ENCODE results near the gene FETUB. TPM values are rescaled to one million over a fixed set of nuclear protein-coding genes. Genes with fewer than 3 reads are reported as not detected.
"Not testable (repeated sequence)": the region's sequence is repeated elsewhere in the genome, so short reads cannot be mapped to it uniquely, and the experiment has no call there.

The FETUB gene
- total and polyA plus RNA-seq, 2 donors: not detected

- 84% methylated on average over 12 of the region's 12 CpGs for WGBS
Measured at GRCh38 chr3:186687120-186687651, 47.0 kb downstream of the FETUB start.

GRCh38 chr3:186690304-186690703 is 50.1 kb downstream of the FETUB start:
- DNase-seq (ENCODE audit: extremely low spot score); H3K36me3 ChIP-seq (ENCODE audit: insufficient read depth); H3K27ac ChIP-seq (ENCODE audit: low read depth); H3K4me3 ChIP-seq (ENCODE audit: low read depth, low read length); H3K4me1 ChIP-seq (ENCODE audit: insufficient read depth): not testable (repeated sequence)
- 93% methylated on average over 1 of the region's 1 CpG for WGBS

More at GRCh38 chr3:186687120-186687651, 47.0 kb downstream of the FETUB start:
- Histone ChIP-seq H3K4me1 (ENCODE audit: insufficient read depth) (no peaks in the 10 kb centered on the region), H3K27ac (ENCODE audit: low read depth) (no peak overlapping the region), H3K4me3 (ENCODE audit: low read depth, low read length) (no peak overlapping the region), H3K36me3 (ENCODE audit: insufficient read depth) (no peaks in the 10 kb centered on the region)
- no peak for DNase-seq (ENCODE audit: extremely low spot score)

- no peak for DNase-seq (ENCODE audit: extremely low spot score)
- WGBS: 92% methylated on average over 7 of the region's 7 CpGs
- no peaks in the 10 kb centered on the region for H3K36me3 ChIP-seq (ENCODE audit: insufficient read depth)
- H3K4me1 ChIP-seq (ENCODE audit: insufficient read depth): no peaks in the 10 kb centered on the region
- no peak overlapping the region for H3K27ac ChIP-seq (ENCODE audit: low read depth)
- H3K4me3 ChIP-seq (ENCODE audit: low read depth, low read length): no peak overlapping the region
Measured at GRCh38 chr3:186691676-186692075, 51.5 kb downstream of the FETUB start.

- WGBS: 83% methylated on average over 3 of the region's 3 CpGs
- DNase-seq (ENCODE audit: extremely low spot score): no peak
- no peak overlapping the region for H3K27ac ChIP-seq (ENCODE audit: low read depth)
- no peaks in the 10 kb centered on the region for H3K36me3 ChIP-seq (ENCODE audit: insufficient read depth)
- no peaks in the 10 kb centered on the region for H3K4me1 ChIP-seq (ENCODE audit: insufficient read depth)
- no peak overlapping the region for H3K4me3 ChIP-seq (ENCODE audit: low read depth, low read length)
Measured at GRCh38 chr3:186693843-186694242, 53.6 kb downstream of the FETUB start.

GRCh38 chr3:186694288-186695032 is 54.3 kb downstream of the FETUB start:
- no peak for DNase-seq (ENCODE audit: extremely low spot score)
- 78% methylated on average over 6 of the region's 6 CpGs for WGBS

GRCh38 chr3:186696522-186696921 is 56.3 kb downstream of the FETUB start:
- no peak for DNase-seq (ENCODE audit: extremely low spot score)
- H3K36me3 ChIP-seq (ENCODE audit: insufficient read depth): no peaks in the 10 kb centered on the region
- no peak overlapping the region for H3K4me3 ChIP-seq (ENCODE audit: low read depth, low read length)
- no peak overlapping the region for H3K27ac ChIP-seq (ENCODE audit: low read depth)
- H3K4me1 ChIP-seq (ENCODE audit: insufficient read depth): no peaks in the 10 kb centered on the region
- 91% methylated on average over 2 of the region's 2 CpGs for WGBS

More at GRCh38 chr3:186694288-186695032, 54.3 kb downstream of the FETUB start:
- Histone ChIP-seq H3K36me3 (ENCODE audit: insufficient read depth) (no peaks in the 10 kb centered on the region), H3K4me3 (ENCODE audit: low read depth, low read length) (no peak overlapping the region), H3K27ac (ENCODE audit: low read depth) (no peak overlapping the region), H3K4me1 (ENCODE audit: insufficient read depth) (no peaks in the 10 kb centered on the region)

GRCh38 chr3:186697510-186697909 is 57.3 kb downstream of the FETUB start:
- no peak for DNase-seq (ENCODE audit: extremely low spot score)
- 95% methylated on average over 4 of the region's 4 CpGs for WGBS
- H3K27ac ChIP-seq (ENCODE audit: low read depth): no peak overlapping the region
- H3K4me3 ChIP-seq (ENCODE audit: low read depth, low read length): no peak overlapping the region
- H3K4me1 ChIP-seq (ENCODE audit: insufficient read depth): no peaks in the 10 kb centered on the region
- H3K36me3 ChIP-seq (ENCODE audit: insufficient read depth): no peaks in the 10 kb centered on the region

- Histone ChIP-seq H3K27ac (ENCODE audit: low read depth) (no peak overlapping the region), H3K36me3 (ENCODE audit: insufficient read depth) (no peaks in the 10 kb centered on the region), H3K4me3 (ENCODE audit: low read depth, low read length) (no peak overlapping the region), H3K4me1 (ENCODE audit: insufficient read depth) (no peaks in the 10 kb centered on the region)
- WGBS: 85% methylated on average over 3 of the region's 3 CpGs
- DNase-seq (ENCODE audit: extremely low spot score): no peak
Measured at GRCh38 chr3:186700267-186700666, 60.1 kb downstream of the FETUB start.

GRCh38 chr3:186702451-186702850 is 62.3 kb downstream of the FETUB start:
- H3K36me3 ChIP-seq (ENCODE audit: insufficient read depth); H3K27ac ChIP-seq (ENCODE audit: low read depth); H3K4me1 ChIP-seq (ENCODE audit: insufficient read depth); H3K4me3 ChIP-seq (ENCODE audit: low read depth, low read length); DNase-seq (ENCODE audit: extremely low spot score): not testable (repeated sequence)

Small RNAs within 50 kb of the gene (small RNA-seq; reads per million reads assigned to genes)
- not detected for gene RF00017

Other genes starting within 250 kb of the FETUB start
- gene CRYGS, start 96.0 kb upstream of the FETUB start, total RNA-seq: 2.7 TPM
- gene CRYGS, start 96.0 kb upstream of the FETUB start, polyA plus RNA-seq: 1.3 TPM
- gene TBCCD1, start 73.1 kb upstream of the FETUB start, total RNA-seq: 20.6 TPM
- gene TBCCD1, start 73.1 kb upstream of the FETUB start, polyA plus RNA-seq: 7.3 TPM
- gene DNAJB11, start 69.7 kb upstream of the FETUB start, total RNA-seq: 38.9 TPM
- 37.1 TPM for gene DNAJB11, start 69.7 kb upstream of the FETUB start, polyA plus RNA-seq
- gene AHSG, start 27.3 kb upstream of the FETUB start, total RNA-seq: 0.26 TPM
- gene AHSG, start 27.3 kb upstream of the FETUB start, polyA plus RNA-seq: 0.71 TPM
- not detected for gene HRG, start 25.6 kb downstream of the FETUB start, total RNA-seq
- 0.46 TPM for gene HRG, start 25.6 kb downstream of the FETUB start, polyA plus RNA-seq
- gene KNG1, start 77.0 kb downstream of the FETUB start, total RNA-seq: not detected
- 0.37 TPM for gene KNG1, start 77.0 kb downstream of the FETUB start, polyA plus RNA-seq
- gene EIF4A2, start 143.2 kb downstream of the FETUB start, total RNA-seq: 727 TPM
- gene EIF4A2, start 143.2 kb downstream of the FETUB start, polyA plus RNA-seq: 528 TPM
- 27.1 TPM for gene RFC4, start 166.1 kb downstream of the FETUB start, total RNA-seq
- gene RFC4, start 166.1 kb downstream of the FETUB start, polyA plus RNA-seq: 16.7 TPM
- gene ADIPOQ, start 202.3 kb downstream of the FETUB start, total RNA-seq: 1.4 TPM
- 18.7 TPM for gene ADIPOQ, start 202.3 kb downstream of the FETUB start, polyA plus RNA-seq